Adrenal gland (tissue), 12 donors: ENCODE measurements around the gene LRRC4C. TPM values are rescaled to one million over a fixed set of nuclear protein-coding genes. Genes with fewer than 3 reads are reported as not detected.

Experiments
- DNase-seq, 7 donors: peaks; one replicate each; pipeline ENCODE4 v3.0.0-alpha.2; 2019 to 2020
- H3K27ac ChIP-seq, 5 donors: fragments of 200-600 bp; sonication (generic) in 4 of 5; 1 replicate in 3 of 5; 2 replicates in 2 of 5; pipeline versions ENCODE4 v1.5.1 to v1.8.0; 2016 to 2020; ENCODE audit warnings: mild to moderate bottlenecking in 1 of 5
- H3K27me3 ChIP-seq: fragments of 200-600 bp; 2 replicates; pipeline ENCODE4 v1.8.0; 2021
- H3K36me3 ChIP-seq, 2 donors: fragments of 200-600 bp; replicated peaks in 1 of 2; 1 replicate in 1 of 2; 2 replicates in 1 of 2; pipeline versions ENCODE4 v1.5.1 to v1.8.0; 2018 to 2022
- H3K4me1 ChIP-seq, 2 donors: fragments of 200-600 bp; replicated peaks in 1 of 2; 1 replicate in 1 of 2; 2 replicates in 1 of 2; pipeline versions ENCODE4 v1.5.1 to v1.8.0; 2018 to 2021
- H3K4me3 ChIP-seq, 4 donors: fragments of 200-600 bp; sonication (generic) in 3 of 4; one replicate each; pipeline ENCODE4 v1.5.1; 2016 to 2018
- H3K9me3 ChIP-seq, 3 donors: fragments of 200-600 bp; sonication (generic) in 1 of 3; replicated peaks in 1 of 3; 1 replicate in 2 of 3; 2 replicates in 1 of 3; pipeline versions ENCODE4 v1.5.1 to v1.8.0; 2016 to 2021
- CTCF ChIP-seq, 6 experiments: fragments of 450-650 bp in 4 of 6; fragments of 200-600 bp in 2 of 6; sonication (generic) in 1 of 6; IDR thresholded peaks; 1 replicate in 5 of 6; 2 replicates in 1 of 6; pipeline versions ENCODE4 v1.5.1 to v1.8.0; 2016 to 2021; ENCODE audit warnings: antibody characterized with exemption in 6 of 6, mild to moderate bottlenecking in 2 of 6, moderate library complexity in 1 of 6
- POLR2A ChIP-seq, 2 donors: fragments of 450-650 bp; IDR thresholded peaks; one replicate each; pipeline ENCODE4 v1.6.1; 2017; ENCODE audit warnings: antibody characterized with exemption in 2 of 2, mild to moderate bottlenecking in 2 of 2, moderate library complexity in 1 of 2
- WGBS, 4 donors: extraction: QIAGEN DNeasy Blood & Tissue Kit in 2 of 4; methylation state at CpG; one replicate each; pipeline versions ENCODE4 v1.1.5 to v1.1.7; 2013 to 2017; 5-methylcytosine and 5-hydroxymethylcytosine counted together
- intact Hi-C, 2 donors: fragments of 100-400 bp; cut with DNase I; formaldehyde crosslinking; loops; one replicate each; pipeline versions ENCODE4 v1.14.1 to v1.15.0; 2022 to 2023
- polyA plus RNA-seq, 3 donors: library from polyadenylated mRNA; stranded (reverse); fragments of 200-250 nt in 2 of 3; fragments of 350-450 nt in 1 of 3; fragmentation: Illumina TruSeq in 1 of 3; extraction: RNeasy Lipid Tissue Mini Kit (QIAGEN cat#74804) in 1 of 3; gene quantifications; one replicate each; pipeline ENCODE4 v1.2.3, GENCODE V29; 2013 to 2014
- total RNA-seq, 9 donors: library from RNA; depleted of rRNA in 4 of 9; stranded (reverse); fragments of >200 nt in 4 of 9; fragments of 120-200 nt in 1 of 9; fragmentation: NEBNext Ultra II Directional in 1 of 9; extraction: Animal tissue kit (Norgen Biotek cat#: 25700) in 1 of 9; gene quantifications; one replicate each; pipeline versions ENCODE4 v1.1.0 to v1.2.4, GENCODE V29; 2013 to 2023
- donor health status: healthy with polysubstance abuse.
- donor health status: Bipolar disorder and iron deficiency.
- donor health status: DM: yes; HTN: yes; CAD: no.
- donor health status: DM: no; HTN: no; CAD: no.
- donor health status: DM: no; HTN: no; CAD: no.
- donor health status: DM: yes; HTN: yes; CAD: no.

The LRRC4C gene
- total and polyA plus RNA-seq, 12 donors, result 1.0 to 10.6 (median 5.5) TPM

GRCh38 chr11:41309716-41310115 lies 149.7 kb downstream of the LRRC4C start:
- no peak for DNase-seq
- Histone ChIP-seq H3K4me3 (no peak overlapping the region), H3K9me3 (no peaks in the 10 kb centered on the region), H3K36me3 (no peaks in the 10 kb centered on the region), H3K27ac (no peak overlapping the region), H3K4me1 (no peaks in the 10 kb centered on the region), H3K27me3 (no peaks in the 10 kb centered on the region)
- TF ChIP-seq POLR2A (IDR thresholded peaks at IDR 0.05) (no peak), CTCF (IDR thresholded peaks at IDR 0.05) (no peak)
- 77 to 82% (median 80%) methylated on average over 4 of the region's 4 CpGs for WGBS, 4 donors
- intact Hi-C loops, result no loop called here

GRCh38 chr11:41309111-41309522 lies 150.3 kb downstream of the LRRC4C start:
- no peaks in the 10 kb centered on the region for H3K9me3 ChIP-seq
- no peak overlapping the region for H3K4me3 ChIP-seq
- intact Hi-C loops, result no loop called here
- no peak for DNase-seq
- WGBS, 4 donors, result 87 to 92% (median 90%) methylated on average over 4 of the region's 4 CpGs
- H3K27me3 ChIP-seq, result no peaks in the 10 kb centered on the region
- H3K27ac ChIP-seq, result no peak overlapping the region
- H3K4me1 ChIP-seq, result no peaks in the 10 kb centered on the region
- TF ChIP-seq POLR2A (IDR thresholded peaks at IDR 0.05) (no peak), CTCF (IDR thresholded peaks at IDR 0.05) (no peak)
- H3K36me3 ChIP-seq, result no peaks in the 10 kb centered on the region

- no peaks in the 10 kb centered on the region for H3K27me3 ChIP-seq
- TF ChIP-seq CTCF (IDR thresholded peaks at IDR 0.05), result no peak
- TF ChIP-seq POLR2A (IDR thresholded peaks at IDR 0.05), result no peak
- H3K4me3 ChIP-seq, result no peak overlapping the region
- H3K36me3 ChIP-seq, result no peaks in the 10 kb centered on the region
- WGBS, 4 donors, result 92 to 95% (median 93%) methylated on average over 5 of the region's 5 CpGs
- H3K4me1 ChIP-seq, result no peaks in the 10 kb centered on the region
- DNase-seq, result no peak
- no peaks in the 10 kb centered on the region for H3K9me3 ChIP-seq
- no peak overlapping the region for H3K27ac ChIP-seq
- intact Hi-C loops, result no loop called here
Measured at GRCh38 chr11:41308286-41308685, 151.2 kb downstream of the LRRC4C start.

GRCh38 chr11:41307296-41308080 lies 152.0 kb downstream of the LRRC4C start:
- WGBS, 4 donors, result 83 to 86% (median 86%) methylated on average over 5 of the region's 5 CpGs
- H3K9me3 ChIP-seq, result no peaks in the 10 kb centered on the region
- H3K36me3 ChIP-seq, result no peaks in the 10 kb centered on the region
- TF ChIP-seq CTCF (IDR thresholded peaks at IDR 0.05) (no peak), POLR2A (IDR thresholded peaks at IDR 0.05) (no peak)
- no peaks in the 10 kb centered on the region for H3K4me1 ChIP-seq
- H3K27me3 ChIP-seq, result no peaks in the 10 kb centered on the region
- H3K27ac ChIP-seq, result no peak overlapping the region
- no peak for DNase-seq
- H3K4me3 ChIP-seq, result no peak overlapping the region
- intact Hi-C loops, result no loop called here
